Activated CD8-positive, alpha-beta memory T cell treated with anti-CD3 and anti-CD28 coated beads for 36 hours (primary cell): ENCODE results near the gene UQCR11. TPM values are rescaled to one million over a fixed set of nuclear protein-coding genes. Genes with fewer than 3 reads are reported as not detected.

Experiments used
- CTCF ChIA-PET: fragments of 350-600 bp; sonication (Branson Sonifier 250); formaldehyde crosslinking; loops from one replicate; lab custom pipeline; 2021; ENCODE audit warnings: antibody characterized with exemption; lab: Charles Lee
- POLR2A ChIA-PET: fragments of 350-600 bp; sonication (Branson Sonifier 250); formaldehyde crosslinking; loops from one replicate; lab custom pipeline; 2021; ENCODE audit warnings: antibody characterized with exemption; lab: Charles Lee
- total RNA-seq, 2 experiments: library from RNA; stranded (reverse); gene quantifications; one replicate each; pipeline ENCODE4 v1.2.3, GENCODE V29; 2021

The UQCR11 gene
- total RNA-seq, 2 experiments from 2014 or later: 254 to 264 TPM

- ChIA-PET CTCF (no interaction called here), POLR2A (no interaction called here)
These were observed 44.9 kb downstream of the UQCR11 start for GRCh38 chr19:1560286-1560882.

GRCh38 chr19:1558552-1558951, 46.7 kb downstream of the UQCR11 start:
- ChIA-PET CTCF (interaction anchor here (0.6 kb wide), 1 partner anchor 882 kb away, joined by 4 read pairs; no protein-coding TSS in a partner anchor), POLR2A (no interaction called here)

- ChIA-PET POLR2A (no interaction called here), CTCF (no interaction called here)
These were observed 48.7 kb downstream of the UQCR11 start for GRCh38 chr19:1556390-1557070.

- ChIA-PET POLR2A (no interaction called here), CTCF (no interaction called here)
These were observed 49.5 kb downstream of the UQCR11 start for GRCh38 chr19:1555487-1556389.

GRCh38 chr19:1554968-1555367, 50.3 kb downstream of the UQCR11 start:
- CTCF ChIA-PET: no interaction called here
- POLR2A ChIA-PET: no interaction called here

- POLR2A ChIA-PET: interaction anchor here (0.6 kb wide), 1 partner anchor 217 kb away, joined by 3 read pairs; no protein-coding TSS in a partner anchor
- CTCF ChIA-PET: no interaction called here
These were observed 51.8 kb downstream of the UQCR11 start for GRCh38 chr19:1553415-1553814.

GRCh38 chr19:1551068-1552040, 53.9 kb downstream of the UQCR11 start:
- CTCF ChIA-PET: interaction anchor here (0.5 to 0.9 kb wide), 2 partner anchors 241 to 1554 kb away, joined by 3 read pairs; no protein-coding TSS in a partner anchor
- POLR2A ChIA-PET: interaction anchor here (0.5 kb wide), 1 partner anchor 18 kb away, joined by 4 read pairs; no protein-coding TSS in a partner anchor

GRCh38 chr19:1549332-1549945, 55.8 kb downstream of the UQCR11 start:
- ChIA-PET CTCF (interaction anchor here (0.6 to 1.3 kb wide), 2 partner anchors 123 to 1046 kb away, joined by 3 to 4 read pairs; no protein-coding TSS in a partner anchor), POLR2A (no interaction called here)

Other genes starting within 250 kb of the UQCR11 start
- 100 to 1,000 TPM in 1 of 2 experiments, 10 to 100 TPM in 1; 99.4 to 104 TPM for gene NDUFS7, start 221.6 kb downstream of the UQCR11 start, total RNA-seq
- 10 to 100 TPM; 29.3 to 30.8 TPM for gene GAMT, start 203.9 kb downstream of the UQCR11 start, total RNA-seq
- gene DAZAP1, start 197.9 kb downstream of the UQCR11 start, total RNA-seq: 100 to 1,000 TPM; 295 to 300 TPM
- 1,000 to 10,000 TPM; 1,429 to 1,438 TPM for gene RPS15, start 167.1 kb downstream of the UQCR11 start, total RNA-seq
- gene APC2, start 155.3 kb downstream of the UQCR11 start, total RNA-seq: under 1 TPM; 0.06 to 0.13 TPM
- 10 to 100 TPM; 33.4 to 36.5 TPM for gene C19orf25, start 126.2 kb downstream of the UQCR11 start, total RNA-seq
- gene PCSK4, start 115.1 kb downstream of the UQCR11 start, total RNA-seq: 1 to 10 TPM; 1.3 TPM
- 1 to 10 TPM; 2.0 to 2.3 TPM for gene REEP6, start 114.3 kb downstream of the UQCR11 start, total RNA-seq
- 1 to 10 TPM; 1.6 to 2.6 TPM for gene ADAMTSL5, start 92.4 kb downstream of the UQCR11 start, total RNA-seq
- not detected for gene PLK5, start 81.4 kb downstream of the UQCR11 start, total RNA-seq
- gene MEX3D, start 37.1 kb downstream of the UQCR11 start, total RNA-seq: 10 to 100 TPM; 11.0 to 11.9 TPM
- gene MBD3, start 12.6 kb downstream of the UQCR11 start, total RNA-seq: 100 to 1,000 TPM; 127 to 130 TPM
- 100 to 1,000 TPM; 103 to 109 TPM for gene TCF3, start 47.2 kb upstream of the UQCR11 start, total RNA-seq
- gene ONECUT3, start 148.0 kb upstream of the UQCR11 start, total RNA-seq: not detected
- 1 to 10 TPM; 1.5 to 1.7 TPM for gene ATP8B3, start 206.8 kb upstream of the UQCR11 start, total RNA-seq
- gene REXO1, start 243.0 kb upstream of the UQCR11 start, total RNA-seq: 10 to 100 TPM; 52.5 to 53.0 TPM